MM.1S (cell line): Measurements from ENCODE around the gene KIFBP.

Experiments
- DNase-seq: peaks from one replicate; pipeline ENCODE4 v3.0.0-alpha.2; 2015
- H2AFZ ChIP-seq: fragments of 300-600 bp; sonication (generic); 2 replicates; pipeline ENCODE4 v1.6.0; 2016; ENCODE audit warnings: antibody characterized with exemption, low read length
- H3F3A ChIP-seq: fragments of 300-600 bp; sonication (generic); 2 replicates; pipeline ENCODE4 v1.6.1; 2016; ENCODE audit warnings: mild to moderate bottlenecking, antibody characterized with exemption, low read length, moderate library complexity, mixed read lengths; ENCODE audit not compliant: insufficient read depth
- H3K27ac ChIP-seq: fragments of 300-600 bp; sonication (generic); 2 replicates; pipeline ENCODE4 v1.5.1; 2016; ENCODE audit warnings: mild to moderate bottlenecking, low read length
- H3K27me3 ChIP-seq: fragments of 300-600 bp; sonication (generic); replicated peaks from 2 replicates; pipeline ENCODE4 v1.6.0; 2016; ENCODE audit warnings: low read length; ENCODE audit not compliant: insufficient read depth
- H3K36me3 ChIP-seq: fragments of 300-600 bp; sonication (generic); replicated peaks from 2 replicates; pipeline ENCODE4 v1.6.1; 2016; ENCODE audit warnings: mild to moderate bottlenecking, low read length, mixed read lengths; ENCODE audit not compliant: insufficient read depth
- H3K4me1 ChIP-seq: fragments of 300-600 bp; sonication (generic); 2 replicates; pipeline ENCODE4 v1.6.1; 2016; ENCODE audit warnings: low read length, mixed read lengths
- H3K4me2 ChIP-seq: fragments of 300-600 bp; sonication (generic); 2 replicates; pipeline ENCODE4 v1.6.0; 2016; ENCODE audit warnings: low read depth, low read length
- H3K4me3 ChIP-seq: fragments of 300-600 bp; sonication (generic); 2 replicates; pipeline ENCODE4 v1.5.1; 2016; ENCODE audit warnings: low read length, mixed read lengths
- H3K79me2 ChIP-seq: fragments of 300-600 bp; sonication (generic); 2 replicates; pipeline ENCODE4 v1.6.1; 2016; ENCODE audit warnings: mixed run types, low read length, mixed read lengths
- H3K9ac ChIP-seq: fragments of 300-600 bp; sonication (generic); 2 replicates; pipeline ENCODE4 v1.6.1; 2016; ENCODE audit warnings: low read length, mixed read lengths
- H3K9me2 ChIP-seq: fragments of 300-600 bp; sonication (generic); replicated peaks from 2 replicates; pipeline ENCODE4 v1.6.1; 2016; ENCODE audit warnings: mild to moderate bottlenecking, low read length, mixed read lengths; ENCODE audit not compliant: insufficient read depth
- H3K9me3 ChIP-seq: fragments of 300-600 bp; sonication (generic); replicated peaks from 2 replicates; pipeline ENCODE4 v1.6.1; 2016; ENCODE audit warnings: mild to moderate bottlenecking, low read length, mixed read lengths; ENCODE audit not compliant: insufficient read depth
- H4K20me1 ChIP-seq: fragments of 300-600 bp; sonication (generic); 2 replicates; pipeline ENCODE4 v1.6.1; 2016; ENCODE audit warnings: mild to moderate bottlenecking, low read length, moderate library complexity, mixed read lengths; ENCODE audit not compliant: insufficient read depth
- EZH2 ChIP-seq: fragments of 300-600 bp; sonication (generic); optimal IDR thresholded peaks from 2 replicates; pipeline ENCODE3; 2017; ENCODE audit warnings: low read depth, mild to moderate bottlenecking, antibody characterized with exemption, low read length, mixed read lengths
- EZH2phosphoT487 ChIP-seq: fragments of 300-600 bp; sonication (generic); IDR thresholded peaks from 2 replicates; pipeline ENCODE4 v1.6.1; 2018; ENCODE audit warnings: antibody characterized with exemption, low read length
- TF ChIP-seq, protein P1 (sequence below): fragments of 300-600 bp; sonication (generic); IDR thresholded peaks from 2 replicates; pipeline ENCODE4 v1.5.1; 2016; ENCODE audit warnings: antibody characterized with exemption, low read length, mixed read lengths

KIFBP gene

DNA sequence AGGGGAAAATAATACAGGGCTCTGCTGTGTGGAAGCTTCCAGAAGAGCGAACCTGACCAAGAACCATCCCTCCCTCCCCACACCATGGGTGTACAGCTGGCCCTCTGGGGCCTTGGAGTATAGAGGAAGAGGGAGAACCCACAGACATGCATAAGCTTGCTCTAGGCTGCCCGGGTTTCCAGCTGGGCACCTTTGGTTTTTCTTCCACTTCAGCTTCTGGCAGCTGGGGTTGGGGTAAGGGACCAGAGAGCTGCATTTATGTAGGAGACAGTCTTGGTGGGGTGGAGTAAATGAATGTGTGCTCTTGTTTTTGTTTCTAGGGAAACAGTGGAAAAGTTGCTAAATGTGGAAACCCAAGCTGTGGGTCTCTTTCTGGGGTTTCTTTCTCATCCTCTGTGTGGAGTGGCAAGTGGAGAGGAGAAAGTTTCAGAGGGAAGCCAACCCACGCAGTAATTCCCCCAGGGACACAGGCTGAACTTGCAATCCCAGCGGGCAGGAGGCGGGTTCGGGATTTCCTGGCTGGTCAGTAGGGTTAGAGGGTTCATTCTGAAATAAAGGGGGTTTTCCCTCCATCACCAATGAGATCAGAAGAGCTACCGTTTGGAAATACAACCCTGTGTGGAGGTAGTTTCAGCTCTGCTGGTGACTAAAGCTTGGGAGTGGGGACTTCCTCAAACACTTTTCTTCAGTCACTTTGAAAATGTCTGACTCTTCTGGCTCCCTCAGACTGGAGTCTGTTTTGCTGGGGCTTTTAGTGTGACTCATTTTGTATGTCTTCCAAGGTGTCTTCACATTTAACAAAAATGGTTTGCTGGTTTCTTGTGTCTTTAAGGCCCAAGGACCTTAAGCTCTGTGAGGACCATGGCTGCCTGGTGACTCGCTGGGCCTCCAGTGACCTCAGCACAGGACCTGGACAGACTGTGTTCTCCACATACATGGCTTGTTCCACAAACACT lies 77.1 kb downstream of the KIFBP start:
- H3K4me2 ChIP-seq, result no peak overlapping the region
- peaks cover 11% of the 10 kb centered on the region; the same call in 1 of the 2 replicates for H3K4me1 ChIP-seq
- DNase-seq, result no peak

More for the DNA sequence above, 77.1 kb downstream of the KIFBP start:
- no peak overlapping the region for H2AFZ ChIP-seq
- H3K9ac ChIP-seq, result no peak overlapping the region
- H3K4me3 ChIP-seq, result no peak overlapping the region
- no peaks in the 10 kb centered on the region for H4K20me1 ChIP-seq
- TF ChIP-seq, protein P1, sequence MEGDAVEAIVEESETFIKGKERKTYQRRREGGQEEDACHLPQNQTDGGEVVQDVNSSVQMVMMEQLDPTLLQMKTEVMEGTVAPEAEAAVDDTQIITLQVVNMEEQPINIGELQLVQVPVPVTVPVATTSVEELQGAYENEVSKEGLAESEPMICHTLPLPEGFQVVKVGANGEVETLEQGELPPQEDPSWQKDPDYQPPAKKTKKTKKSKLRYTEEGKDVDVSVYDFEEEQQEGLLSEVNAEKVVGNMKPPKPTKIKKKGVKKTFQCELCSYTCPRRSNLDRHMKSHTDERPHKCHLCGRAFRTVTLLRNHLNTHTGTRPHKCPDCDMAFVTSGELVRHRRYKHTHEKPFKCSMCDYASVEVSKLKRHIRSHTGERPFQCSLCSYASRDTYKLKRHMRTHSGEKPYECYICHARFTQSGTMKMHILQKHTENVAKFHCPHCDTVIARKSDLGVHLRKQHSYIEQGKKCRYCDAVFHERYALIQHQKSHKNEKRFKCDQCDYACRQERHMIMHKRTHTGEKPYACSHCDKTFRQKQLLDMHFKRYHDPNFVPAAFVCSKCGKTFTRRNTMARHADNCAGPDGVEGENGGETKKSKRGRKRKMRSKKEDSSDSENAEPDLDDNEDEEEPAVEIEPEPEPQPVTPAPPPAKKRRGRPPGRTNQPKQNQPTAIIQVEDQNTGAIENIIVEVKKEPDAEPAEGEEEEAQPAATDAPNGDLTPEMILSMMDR, result no peak
- no peak for TF ChIP-seq EZH2phosphoT487
- no peak for TF ChIP-seq EZH2
- no peaks in the 10 kb centered on the region for H3K9me2 ChIP-seq
- H3K27ac ChIP-seq, result no peak overlapping the region
- H3K79me2 ChIP-seq, result no peaks in the 10 kb centered on the region
- no peaks in the 10 kb centered on the region for H3F3A ChIP-seq
- no peaks in the 10 kb centered on the region for H3K36me3 ChIP-seq
- H3K9me3 ChIP-seq, result no peaks in the 10 kb centered on the region
- H3K27me3 ChIP-seq, result no peaks in the 10 kb centered on the region
